NCI-H2227 (cell line): ENCODE results near the gene TM2D3.
A peak's percentile ranks its signal among the peaks of the same experiment; 100 is the strongest.

Experiments
- DNase-seq: peaks from one replicate; lab custom pipeline; 2025; ENCODE audit not compliant: unreplicated experiment; lab: John Stamatoyannopoulos, UW

The TM2D3 gene

GRCh38 chr15:101652098-101652785, at the start of gene TM2D3:
Gene TM2D3 (minus strand): TSS chr15:101652381. CDS start chr15:101652361, 20 bp downstream.
- DNase-seq, result peak; percentile 93

GRCh38 chr15:101698314-101698713, 46.1 kb upstream of the TM2D3 start:
- DNase-seq, result no peak

- no peak for DNase-seq
Observed at GRCh38 chr15:101697488-101697887, 45.3 kb upstream of the TM2D3 start.

- no peak for DNase-seq
Observed at GRCh38 chr15:101696829-101697228, 44.6 kb upstream of the TM2D3 start.

GRCh38 chr15:101694261-101694660, 42.1 kb upstream of the TM2D3 start:
- no peak for DNase-seq

GRCh38 chr15:101692801-101693598, 40.8 kb upstream of the TM2D3 start:
- DNase-seq, result no peak

GRCh38 chr15:101689901-101690300, 37.7 kb upstream of the TM2D3 start:
- DNase-seq, result no peak

- DNase-seq, result no peak
Observed at GRCh38 chr15:101686718-101687117, 34.5 kb upstream of the TM2D3 start.

- no peak for DNase-seq
Observed at GRCh38 chr15:101684877-101685276, 32.7 kb upstream of the TM2D3 start.

GRCh38 chr15:101684384-101684783, 32.2 kb upstream of the TM2D3 start:
- DNase-seq, result no peak

GRCh38 chr15:101679806-101680205, 27.6 kb upstream of the TM2D3 start:
- DNase-seq, result no peak

GRCh38 chr15:101676921-101677329, 24.7 kb upstream of the TM2D3 start:
- no peak for DNase-seq

GRCh38 chr15:101675796-101676582, 23.8 kb upstream of the TM2D3 start:
- DNase-seq, result no peak

- no peak for DNase-seq
Observed at GRCh38 chr15:101675015-101675414, 22.8 kb upstream of the TM2D3 start.

- DNase-seq, result no peak
Observed at GRCh38 chr15:101672298-101672697, 20.1 kb upstream of the TM2D3 start.

GRCh38 chr15:101669744-101670143, 17.6 kb upstream of the TM2D3 start:
- DNase-seq, result no peak

- DNase-seq, result no peak
Observed at GRCh38 chr15:101667881-101668280, 15.7 kb upstream of the TM2D3 start.

- DNase-seq, result no peak
Observed at GRCh38 chr15:101664303-101664913, 12.2 kb upstream of the TM2D3 start.

- DNase-seq, result no peak
Observed at GRCh38 chr15:101662203-101662602, 10.0 kb upstream of the TM2D3 start.

GRCh38 chr15:101660005-101660404, 7.8 kb upstream of the TM2D3 start:
- DNase-seq, result no peak
